ENCODE data around the gene JAKMIP1. TPM values are rescaled to one million over a fixed set of nuclear protein-coding genes. Genes with fewer than 3 reads are reported as not detected.

JAKMIP1 gene
- total RNA-seq, 1 experiment from 2014 or later = not detected

GRCh38 chr4:6008766-6009385 lies 191.5 kb downstream of the JAKMIP1 start:
- no peaks in the 10 kb centered on the region for H3K9me2 ChIP-seq (ENCODE audit: insufficient read depth)
- no peak overlapping the region for H3K4me2 ChIP-seq (ENCODE audit: low read length)
- no peak overlapping the region for H3K4me3 ChIP-seq (replicated peaks in 1 of 2; ENCODE audit: low read depth in 1 of 2, low read length in 2 of 2)
- no peaks in the 10 kb centered on the region for H3K9me3 ChIP-seq (ENCODE audit: control insufficient read depth in 1 of 2, insufficient read depth in 1 of 2, low read depth in 1 of 2, low read length in 2 of 2)
- no peaks in the 10 kb centered on the region for H4K20me1 ChIP-seq (ENCODE audit: insufficient read depth)
- ATAC-seq = no peak
- H3K9ac ChIP-seq (ENCODE audit: low read length) = no peak overlapping the region
- POLR2A ChIA-PET = no interaction called here
- RAD21 ChIA-PET (ENCODE audit: low non-redundant PET in 1 of 2, low total read pairs in 2 of 2, uncharacterized antibody in 2 of 2, unreplicated experiment in 2 of 2) = no interaction called here
- BruUV-seq (replicated peaks) = no TSS peak
- H2AFZ ChIP-seq (ENCODE audit: low read depth, low read length, poor library complexity, severe bottlenecking) = no peak overlapping the region
- no peaks in the 10 kb centered on the region for H3K36me3 ChIP-seq (ENCODE audit: control insufficient read depth in 1 of 2, insufficient read depth in 2 of 2, low read length in 2 of 2)
- intact Hi-C loops (cut with micrococcal nuclease) = no loop called here
- H3K4me1 ChIP-seq (ENCODE audit: control insufficient read depth in 1 of 2, insufficient read depth in 2 of 2, low read length in 2 of 2) = no peaks in the 10 kb centered on the region
- no peak overlapping the region for H3K27ac ChIP-seq (ENCODE audit: low read depth, low read length)
- no peak for DNase-seq (ENCODE audit: low read depth, low spot score)
- H3K27me3 ChIP-seq (ENCODE audit: insufficient read depth, low read length) = peaks cover 11% of the 10 kb centered on the region
- CTCF ChIA-PET = interaction anchor here (1.2 kb wide), 1 partner anchor 11 kb away, joined by 3 read pairs; no protein-coding TSS in a partner anchor
- TF ChIP-seq TCF7L2 (IDR thresholded peaks at IDR 0.05; ENCODE audit: borderline replicate concordance, extremely low read depth, insufficient read depth, insufficient read length) (no peak), SP1 (IDR thresholded peaks at IDR 0.05; ENCODE audit: low read depth) (no peak), ZFX (IDR thresholded peaks at IDR 0.05) (no peak), ELF1 (IDR thresholded peaks at IDR 0.05; ENCODE audit: borderline replicate concordance, low read depth) (no peak), EGR1 (IDR thresholded peaks at IDR 0.05; ENCODE audit: low read depth) (no peak)
- TF ChIP-seq, protein P1, sequence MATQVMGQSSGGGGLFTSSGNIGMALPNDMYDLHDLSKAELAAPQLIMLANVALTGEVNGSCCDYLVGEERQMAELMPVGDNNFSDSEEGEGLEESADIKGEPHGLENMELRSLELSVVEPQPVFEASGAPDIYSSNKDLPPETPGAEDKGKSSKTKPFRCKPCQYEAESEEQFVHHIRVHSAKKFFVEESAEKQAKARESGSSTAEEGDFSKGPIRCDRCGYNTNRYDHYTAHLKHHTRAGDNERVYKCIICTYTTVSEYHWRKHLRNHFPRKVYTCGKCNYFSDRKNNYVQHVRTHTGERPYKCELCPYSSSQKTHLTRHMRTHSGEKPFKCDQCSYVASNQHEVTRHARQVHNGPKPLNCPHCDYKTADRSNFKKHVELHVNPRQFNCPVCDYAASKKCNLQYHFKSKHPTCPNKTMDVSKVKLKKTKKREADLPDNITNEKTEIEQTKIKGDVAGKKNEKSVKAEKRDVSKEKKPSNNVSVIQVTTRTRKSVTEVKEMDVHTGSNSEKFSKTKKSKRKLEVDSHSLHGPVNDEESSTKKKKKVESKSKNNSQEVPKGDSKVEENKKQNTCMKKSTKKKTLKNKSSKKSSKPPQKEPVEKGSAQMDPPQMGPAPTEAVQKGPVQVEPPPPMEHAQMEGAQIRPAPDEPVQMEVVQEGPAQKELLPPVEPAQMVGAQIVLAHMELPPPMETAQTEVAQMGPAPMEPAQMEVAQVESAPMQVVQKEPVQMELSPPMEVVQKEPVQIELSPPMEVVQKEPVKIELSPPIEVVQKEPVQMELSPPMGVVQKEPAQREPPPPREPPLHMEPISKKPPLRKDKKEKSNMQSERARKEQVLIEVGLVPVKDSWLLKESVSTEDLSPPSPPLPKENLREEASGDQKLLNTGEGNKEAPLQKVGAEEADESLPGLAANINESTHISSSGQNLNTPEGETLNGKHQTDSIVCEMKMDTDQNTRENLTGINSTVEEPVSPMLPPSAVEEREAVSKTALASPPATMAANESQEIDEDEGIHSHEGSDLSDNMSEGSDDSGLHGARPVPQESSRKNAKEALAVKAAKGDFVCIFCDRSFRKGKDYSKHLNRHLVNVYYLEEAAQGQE (IDR thresholded peaks at IDR 0.05; ENCODE audit: low read depth) = no peak
- H3K79me2 ChIP-seq (ENCODE audit: insufficient read depth, low read length) = no peaks in the 10 kb centered on the region
